ENCODE measurements around the gene FOXC1.

FOXC1 gene

DNA sequence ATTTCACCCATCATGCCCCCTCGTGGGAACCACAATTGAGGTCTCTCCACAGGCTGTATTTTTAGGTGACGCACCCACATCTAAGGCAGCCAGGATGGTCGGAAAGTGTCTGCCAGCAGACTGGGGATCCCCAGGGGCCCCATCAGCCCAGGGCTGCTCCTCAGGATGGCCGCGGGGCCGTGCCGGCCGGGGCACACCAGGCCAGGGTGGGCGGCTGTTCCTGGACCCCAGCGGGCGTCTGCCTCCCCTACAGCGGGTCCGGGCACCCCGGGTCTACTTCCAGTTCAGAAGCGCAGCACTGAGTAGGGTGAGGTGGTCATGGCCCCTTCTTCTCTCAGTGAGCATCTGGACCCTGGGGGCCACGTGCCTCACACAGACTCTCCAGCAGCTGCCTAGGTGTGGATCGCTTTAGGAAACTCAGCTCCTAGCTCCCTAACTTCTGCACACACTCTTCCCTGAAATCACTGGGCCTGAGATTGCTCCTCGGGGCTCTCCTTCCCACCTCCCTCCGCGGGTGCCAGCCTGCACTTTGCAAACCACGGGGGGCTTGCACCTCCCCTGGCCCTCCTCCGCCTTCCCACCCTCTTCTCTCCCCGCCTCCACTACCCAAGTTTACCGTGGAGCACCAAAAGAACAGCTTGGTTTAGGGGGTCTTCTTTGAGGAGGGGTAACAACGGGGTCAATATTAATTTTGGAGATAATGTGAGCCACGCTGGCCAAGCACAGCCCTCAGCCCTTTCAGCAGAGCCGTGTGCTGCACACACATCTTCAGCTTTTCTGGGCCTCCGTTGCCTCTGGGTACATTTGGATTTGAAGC lies 14.2 kb upstream of the FOXC1 start:
- DNase-seq: no peak
- Histone ChIP-seq H3K9me3 (no peaks in the 10 kb centered on the region), H3K4me3 (ENCODE audit: low read depth, low read length) (no peak overlapping the region), H3K36me3 (no peaks in the 10 kb centered on the region), H3K4me1 (peaks cover 13% of the 10 kb centered on the region), H3K27me3 (peaks cover 54% of the 10 kb centered on the region)
- TF ChIP-seq, protein P1, sequence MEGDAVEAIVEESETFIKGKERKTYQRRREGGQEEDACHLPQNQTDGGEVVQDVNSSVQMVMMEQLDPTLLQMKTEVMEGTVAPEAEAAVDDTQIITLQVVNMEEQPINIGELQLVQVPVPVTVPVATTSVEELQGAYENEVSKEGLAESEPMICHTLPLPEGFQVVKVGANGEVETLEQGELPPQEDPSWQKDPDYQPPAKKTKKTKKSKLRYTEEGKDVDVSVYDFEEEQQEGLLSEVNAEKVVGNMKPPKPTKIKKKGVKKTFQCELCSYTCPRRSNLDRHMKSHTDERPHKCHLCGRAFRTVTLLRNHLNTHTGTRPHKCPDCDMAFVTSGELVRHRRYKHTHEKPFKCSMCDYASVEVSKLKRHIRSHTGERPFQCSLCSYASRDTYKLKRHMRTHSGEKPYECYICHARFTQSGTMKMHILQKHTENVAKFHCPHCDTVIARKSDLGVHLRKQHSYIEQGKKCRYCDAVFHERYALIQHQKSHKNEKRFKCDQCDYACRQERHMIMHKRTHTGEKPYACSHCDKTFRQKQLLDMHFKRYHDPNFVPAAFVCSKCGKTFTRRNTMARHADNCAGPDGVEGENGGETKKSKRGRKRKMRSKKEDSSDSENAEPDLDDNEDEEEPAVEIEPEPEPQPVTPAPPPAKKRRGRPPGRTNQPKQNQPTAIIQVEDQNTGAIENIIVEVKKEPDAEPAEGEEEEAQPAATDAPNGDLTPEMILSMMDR (IDR thresholded peaks at IDR 0.05; ENCODE audit: low read depth, low read length): no peak

DNA sequence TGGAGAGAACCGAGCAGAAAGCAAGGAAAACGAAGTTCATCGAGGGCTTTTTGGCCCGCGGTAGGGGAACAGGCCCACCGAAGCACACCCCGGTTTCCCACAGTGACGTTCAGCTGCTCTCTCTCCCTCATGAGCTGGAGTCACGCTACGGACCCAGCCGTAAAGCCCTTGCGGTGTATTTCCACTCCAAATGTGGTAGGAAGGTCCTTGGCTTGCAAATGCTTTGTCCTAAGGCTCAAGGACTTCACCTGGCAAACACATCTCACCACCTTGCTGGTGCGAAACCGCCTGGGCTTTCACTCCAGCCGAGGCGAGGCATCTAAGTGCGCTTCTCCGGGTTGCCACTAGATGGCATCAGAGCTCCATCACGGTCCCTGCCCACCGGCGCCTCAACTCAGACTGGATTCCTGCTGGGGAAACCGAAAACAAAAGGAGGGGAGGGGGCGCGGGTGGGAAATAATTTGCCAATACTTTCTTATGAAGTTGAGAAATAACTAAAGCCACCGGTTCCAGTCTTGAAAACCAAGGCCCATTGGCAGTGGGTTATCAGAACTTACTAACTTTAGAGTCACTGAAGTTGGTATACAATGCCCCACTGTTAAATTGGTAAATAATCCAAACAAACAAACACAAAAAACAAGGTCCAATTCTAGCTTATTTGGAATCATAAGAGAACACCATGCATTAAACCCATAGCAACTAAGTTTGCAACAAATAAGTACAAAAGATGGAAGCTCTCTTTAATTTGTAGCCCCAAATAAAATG lies 13.4 kb upstream of the FOXC1 start:
- peaks cover 13% of the 10 kb centered on the region for H3K4me1 ChIP-seq
- peak; percentile 54 for DNase-seq
- H3K36me3 ChIP-seq: no peaks in the 10 kb centered on the region
- peak overlapping the region; percentile 31; the same call in 1 of the 2 replicates for H3K4me3 ChIP-seq (ENCODE audit: low read depth, low read length)
- H3K27me3 ChIP-seq: peaks cover 50% of the 10 kb centered on the region
- no peaks in the 10 kb centered on the region for H3K9me3 ChIP-seq
- TF ChIP-seq, protein P1 (IDR thresholded peaks at IDR 0.05; ENCODE audit: low read depth, low read length): peak; percentile 91

DNA sequence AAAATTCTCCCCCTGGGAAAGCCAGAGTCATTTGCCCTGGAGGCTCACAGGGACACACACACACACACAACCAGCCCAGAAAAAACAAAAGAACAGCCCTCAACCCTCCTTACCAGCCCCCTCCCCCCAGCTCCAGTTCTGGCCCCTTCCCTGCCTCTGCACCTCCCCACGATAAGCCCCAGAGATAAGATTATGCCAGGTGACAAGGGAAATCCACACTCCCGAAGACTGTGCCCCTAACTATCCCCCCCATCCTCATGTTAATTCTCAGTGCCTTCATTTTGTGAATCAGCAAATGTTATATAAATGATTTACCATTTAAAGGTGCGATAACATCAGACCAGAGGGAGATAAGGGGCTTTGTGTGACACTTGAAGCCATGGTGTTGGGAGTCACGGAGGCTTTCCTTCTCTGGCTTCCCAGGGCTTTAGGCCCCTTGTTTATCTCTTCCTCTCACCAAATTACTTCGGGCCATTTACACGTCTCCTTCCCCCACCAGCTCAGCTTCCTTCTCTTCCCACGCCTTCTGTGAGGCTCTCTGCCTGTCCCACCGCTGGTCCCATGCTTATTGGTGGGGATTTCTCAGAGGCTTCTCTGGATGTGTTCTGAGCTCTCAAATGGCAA lies 12.5 kb upstream of the FOXC1 start:
- Histone ChIP-seq H3K27me3 (peaks cover 44% of the 10 kb centered on the region), H3K9me3 (no peaks in the 10 kb centered on the region), H3K36me3 (no peaks in the 10 kb centered on the region), H3K4me3 (ENCODE audit: low read depth, low read length) (no peak overlapping the region), H3K4me1 (peaks cover 13% of the 10 kb centered on the region)
- TF ChIP-seq, protein P1 (IDR thresholded peaks at IDR 0.05; ENCODE audit: low read depth, low read length): no peak
- DNase-seq: no peak

DNA sequence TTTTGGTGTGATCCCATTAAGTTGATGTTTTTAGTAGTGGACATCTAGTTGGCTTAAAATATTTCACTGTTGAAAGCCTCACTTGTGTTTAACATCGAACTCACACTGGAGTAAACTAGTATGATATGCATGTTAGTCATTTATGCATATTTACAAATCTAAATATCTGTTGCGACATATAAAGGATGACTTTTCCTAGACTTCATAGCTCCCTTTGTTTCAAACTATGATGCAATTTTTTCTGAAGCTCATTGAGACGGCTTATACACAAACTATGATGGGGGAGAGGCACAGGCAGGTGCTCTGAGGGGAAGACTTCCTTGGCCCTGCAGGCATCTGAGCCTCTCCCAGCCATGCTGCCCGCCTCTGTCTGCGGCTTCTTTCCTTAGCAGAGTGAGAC lies 11.8 kb upstream of the FOXC1 start:
- Histone ChIP-seq H3K36me3 (no peaks in the 10 kb centered on the region), H3K27me3 (peaks cover 37% of the 10 kb centered on the region), H3K4me3 (ENCODE audit: low read depth, low read length) (no peak overlapping the region), H3K9me3 (no peaks in the 10 kb centered on the region), H3K4me1 (peaks cover 13% of the 10 kb centered on the region)
- no peak for DNase-seq
- TF ChIP-seq, protein P1 (IDR thresholded peaks at IDR 0.05; ENCODE audit: low read depth, low read length): no peak

DNA sequence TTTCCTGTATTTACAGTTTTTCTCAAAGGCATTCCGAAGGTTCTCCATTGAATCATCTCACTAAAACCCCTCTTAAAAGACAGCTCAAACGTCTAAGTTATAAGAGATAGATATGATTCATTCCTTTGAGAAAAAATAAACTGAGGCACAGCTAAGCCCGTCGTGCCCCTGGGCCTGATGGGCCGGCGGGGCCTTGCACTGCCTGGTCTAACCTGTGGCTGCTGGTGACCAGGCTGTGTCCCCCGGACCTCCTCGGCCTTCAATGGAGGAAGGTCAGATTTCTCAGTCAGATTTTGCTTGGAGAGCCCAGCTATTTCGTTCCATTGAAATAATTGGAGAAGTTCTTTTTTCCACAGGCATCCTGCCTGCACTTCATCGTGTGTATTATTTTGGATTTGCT lies 11.3 kb upstream of the FOXC1 start:
- Histone ChIP-seq H3K9me3 (no peaks in the 10 kb centered on the region), H3K4me3 (ENCODE audit: low read depth, low read length) (no peak overlapping the region), H3K36me3 (no peaks in the 10 kb centered on the region), H3K4me1 (peaks cover 13% of the 10 kb centered on the region), H3K27me3 (peaks cover 32% of the 10 kb centered on the region)
- no peak for DNase-seq
- TF ChIP-seq, protein P1 (IDR thresholded peaks at IDR 0.05; ENCODE audit: low read depth, low read length): no peak
